ENCODE results near the gene HJURP.

Gene HJURP

DNA sequence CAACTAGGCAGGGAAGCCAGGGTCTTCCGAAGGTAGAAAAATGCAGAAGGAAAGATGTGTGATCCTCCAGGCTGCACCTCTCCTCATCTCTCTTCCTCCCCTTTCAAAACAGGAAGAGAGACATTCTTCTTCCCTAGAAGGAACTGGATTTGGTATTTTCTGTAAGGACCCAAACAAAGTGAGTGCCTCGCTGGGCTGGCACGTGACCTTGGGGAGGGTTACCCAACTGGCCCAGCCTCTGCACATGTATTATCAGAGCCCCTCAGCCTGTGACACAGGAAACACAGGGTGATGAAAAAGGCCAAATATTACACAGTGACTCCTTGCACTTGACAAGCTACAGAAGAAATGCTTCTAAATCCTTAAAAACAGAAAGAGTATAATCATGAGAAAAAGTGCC is 2.3 kb downstream of the HJURP start:
- peaks cover 0 to 10% (median 7%) of the 10 kb centered on the region in 4 donors for H3K4me1 ChIP-seq
- H3K27me3 ChIP-seq: no peaks in the 10 kb centered on the region
- no peak for DNase-seq
- TF ChIP-seq, protein P1, sequence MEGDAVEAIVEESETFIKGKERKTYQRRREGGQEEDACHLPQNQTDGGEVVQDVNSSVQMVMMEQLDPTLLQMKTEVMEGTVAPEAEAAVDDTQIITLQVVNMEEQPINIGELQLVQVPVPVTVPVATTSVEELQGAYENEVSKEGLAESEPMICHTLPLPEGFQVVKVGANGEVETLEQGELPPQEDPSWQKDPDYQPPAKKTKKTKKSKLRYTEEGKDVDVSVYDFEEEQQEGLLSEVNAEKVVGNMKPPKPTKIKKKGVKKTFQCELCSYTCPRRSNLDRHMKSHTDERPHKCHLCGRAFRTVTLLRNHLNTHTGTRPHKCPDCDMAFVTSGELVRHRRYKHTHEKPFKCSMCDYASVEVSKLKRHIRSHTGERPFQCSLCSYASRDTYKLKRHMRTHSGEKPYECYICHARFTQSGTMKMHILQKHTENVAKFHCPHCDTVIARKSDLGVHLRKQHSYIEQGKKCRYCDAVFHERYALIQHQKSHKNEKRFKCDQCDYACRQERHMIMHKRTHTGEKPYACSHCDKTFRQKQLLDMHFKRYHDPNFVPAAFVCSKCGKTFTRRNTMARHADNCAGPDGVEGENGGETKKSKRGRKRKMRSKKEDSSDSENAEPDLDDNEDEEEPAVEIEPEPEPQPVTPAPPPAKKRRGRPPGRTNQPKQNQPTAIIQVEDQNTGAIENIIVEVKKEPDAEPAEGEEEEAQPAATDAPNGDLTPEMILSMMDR (IDR thresholded peaks at IDR 0.05): no peak
- intact Hi-C loops (cut with DNase I; ENCODE audit: low total_unique reads): no loop called here
- H3K36me3 ChIP-seq: no peaks in the 10 kb centered on the region
- H3K27ac ChIP-seq: no peak overlapping the region
- no peaks in the 10 kb centered on the region for H3K9me3 ChIP-seq
- H3K4me3 ChIP-seq: no peak overlapping the region

- Histone ChIP-seq H3K27ac (no peak overlapping the region), H3K4me3 (no peak overlapping the region), H3K36me3 (no peaks in the 10 kb centered on the region), H3K9me3 (no peaks in the 10 kb centered on the region), H3K27me3 (no peaks in the 10 kb centered on the region), H3K4me1 (peaks cover 0 to 10% (median 7%) of the 10 kb centered on the region in 4 donors)
- TF ChIP-seq, protein P1 (IDR thresholded peaks at IDR 0.05): no peak
- intact Hi-C loops (cut with DNase I; ENCODE audit: low total_unique reads): no loop called here
- DNase-seq: no peak
Observed at GRCh38 chr2:233851169-233851568, 3.2 kb downstream of the HJURP start.

DNA sequence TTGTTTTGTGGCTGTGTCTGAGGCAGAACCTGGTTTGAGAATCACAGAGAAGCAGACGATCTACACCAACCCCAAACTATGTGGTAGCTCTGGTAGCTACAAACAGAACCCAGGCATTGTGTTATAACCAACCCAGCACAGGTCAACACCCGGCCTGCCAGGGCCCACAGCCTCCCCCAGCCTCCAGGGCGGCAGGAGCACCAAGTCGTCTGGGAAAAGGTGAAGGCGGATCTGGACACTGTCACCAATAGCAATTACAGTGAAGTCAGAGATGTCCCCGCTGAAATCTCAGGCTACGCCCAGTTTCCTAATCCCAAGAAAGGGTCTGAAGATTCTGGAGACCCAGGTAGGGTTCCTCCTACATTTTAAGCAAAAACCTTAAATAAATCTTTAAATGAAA is 3.6 kb downstream of the HJURP start:
- no peak overlapping the region for H3K27ac ChIP-seq
- no peaks in the 10 kb centered on the region for H3K27me3 ChIP-seq
- H3K9me3 ChIP-seq: no peaks in the 10 kb centered on the region
- DNase-seq: no peak
- peaks cover 0 to 10% (median 7%) of the 10 kb centered on the region in 4 donors for H3K4me1 ChIP-seq
- no peaks in the 10 kb centered on the region for H3K36me3 ChIP-seq
- intact Hi-C loops (cut with DNase I; ENCODE audit: low total_unique reads): no loop called here
- H3K4me3 ChIP-seq: no peak overlapping the region
- TF ChIP-seq, protein P1 (IDR thresholded peaks at IDR 0.05): no peak

DNA sequence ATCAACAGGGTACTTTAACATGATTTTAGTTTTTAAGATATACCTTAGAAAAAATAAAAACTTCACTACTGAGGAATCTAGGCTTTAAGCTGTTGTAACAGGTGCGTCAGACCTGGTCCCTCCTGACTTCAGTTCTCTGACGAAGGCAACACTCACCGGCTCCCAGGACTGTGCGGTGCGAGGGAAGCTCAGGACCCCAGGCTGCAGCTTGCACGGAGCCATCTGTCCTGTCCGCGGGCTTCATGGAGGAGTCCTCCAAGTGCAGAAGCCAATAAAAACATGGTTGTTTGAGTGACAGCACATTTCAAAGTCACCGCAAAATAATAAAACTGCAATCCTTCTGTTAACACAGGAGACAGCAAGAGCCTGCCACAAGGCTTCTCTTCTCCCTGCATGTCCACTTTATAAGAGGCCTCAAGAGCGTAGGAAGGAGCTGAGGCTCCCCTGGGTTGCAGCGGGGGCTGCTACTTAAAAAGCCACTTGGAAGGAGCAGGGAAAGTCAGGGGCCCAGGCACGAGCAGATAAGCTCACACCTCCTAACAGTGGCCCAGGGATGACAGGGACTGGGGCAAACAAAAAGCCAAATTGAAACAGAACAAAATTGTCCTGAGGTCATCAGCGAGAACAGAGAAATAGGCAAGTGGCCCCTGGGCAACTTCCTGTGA is 4.6 kb downstream of the HJURP start:
- no peak for DNase-seq
- peaks cover 0 to 10% (median 7%) of the 10 kb centered on the region in 4 donors for H3K4me1 ChIP-seq
- H3K27ac ChIP-seq: no peak overlapping the region
- H3K36me3 ChIP-seq: no peaks in the 10 kb centered on the region
- no peak overlapping the region for H3K4me3 ChIP-seq
- H3K27me3 ChIP-seq: no peaks in the 10 kb centered on the region
- TF ChIP-seq, protein P1 (IDR thresholded peaks at IDR 0.05): no peak
- intact Hi-C loops (cut with DNase I; ENCODE audit: low total_unique reads): no loop called here
- H3K9me3 ChIP-seq: no peaks in the 10 kb centered on the region

GRCh38 chr2:233848276-233848675 is 6.1 kb downstream of the HJURP start:
- H3K27me3 ChIP-seq: no peaks in the 10 kb centered on the region
- intact Hi-C loops (cut with DNase I; ENCODE audit: low total_unique reads): no loop called here
- TF ChIP-seq, protein P1 (IDR thresholded peaks at IDR 0.05): no peak
- H3K4me3 ChIP-seq: no peak overlapping the region
- no peaks in the 10 kb centered on the region for H3K9me3 ChIP-seq
- no peaks in the 10 kb centered on the region for H3K4me1 ChIP-seq
- no peak for DNase-seq
- no peak overlapping the region for H3K27ac ChIP-seq
- no peaks in the 10 kb centered on the region for H3K36me3 ChIP-seq
